Measurements from ENCODE around the gene MYH14. TPM values are rescaled to one million over a fixed set of nuclear protein-coding genes. Genes with fewer than 3 reads are reported as not detected.
A peak's percentile ranks its signal among the peaks of the same experiment; 100 is the strongest.

Gene MYH14
- total and polyA plus RNA-seq, 2 of the 13 experiments (the other 11 are each of a cell fraction or from before 2014, with no cell fraction given), result 5.5 to 5.8 TPM

- 0 out of 2 replicates have a peak, but pooled peaks have one; percentile 34 for TF ChIP-seq SIN3B (IDR thresholded peaks at IDR 0.05; ENCODE audit: low read length)
- peak; percentile 50 for TF ChIP-seq PHF20 (CRISPR knock-in tag; IDR thresholded peaks at IDR 0.05)
- peak; percentile 82 for TF ChIP-seq ZNF546 (CRISPR knock-in tag; conservative IDR thresholded peaks at IDR 0.05)
- TF ChIP-seq ZFYVE20 (CRISPR knock-in tag; IDR thresholded peaks at IDR 0.05; ENCODE audit: borderline replicate concordance, low read depth), result peak; percentile 86; the same call in 1 of the 2 replicates
- peak; percentile 90; the same call in 1 of the 2 replicates for TF ChIP-seq ZNF138 (CRISPR knock-in tag; IDR thresholded peaks at IDR 0.05; ENCODE audit: low read depth)
- TF ChIP-seq SP140L (CRISPR knock-in tag; IDR thresholded peaks at IDR 0.05; ENCODE audit: borderline replicate concordance), result peak; percentile 85; the same call in 1 of the 2 replicates
- peak; percentile 37; the same call in 1 of the 2 replicates for TF ChIP-seq ARNTL (CRISPR knock-in tag; IDR thresholded peaks at IDR 0.05)
- peak; percentile 83 for TF ChIP-seq ZNF331 (CRISPR knock-in tag; IDR thresholded peaks at IDR 0.05)
- TF ChIP-seq NR2F2 (IDR thresholded peaks at IDR 0.05; ENCODE audit: borderline replicate concordance, low read depth), result no peak
- TF ChIP-seq AFF4 (CRISPR knock-in tag; IDR thresholded peaks at IDR 0.05), result no peak
- no peak for TF ChIP-seq IRF1 (CRISPR knock-in tag; IDR thresholded peaks at IDR 0.05; ENCODE audit: low read depth)
- peak; percentile 99 for TF ChIP-seq KLF6 (CRISPR knock-in tag; IDR thresholded peaks at IDR 0.05)
- peak; percentile 52; the same call in 1 of the 2 replicates for TF ChIP-seq EED (CRISPR knock-in tag; IDR thresholded peaks at IDR 0.05)
- no peak for TF ChIP-seq GTF3A (CRISPR knock-in tag; conservative IDR thresholded peaks at IDR 0.05)
- TF ChIP-seq ZNF644 (CRISPR knock-in tag; IDR thresholded peaks at IDR 0.05; ENCODE audit: low read depth), result peak; percentile 67
- TF ChIP-seq ZNF512B (CRISPR knock-in tag; IDR thresholded peaks at IDR 0.05; ENCODE audit: borderline replicate concordance), result no peak
- TF ChIP-seq ETS1 (CRISPR knock-in tag; IDR thresholded peaks at IDR 0.05), result peak; percentile 89; the same call in 1 of the 2 replicates
- TF ChIP-seq KDM5B (CRISPR knock-in tag; IDR thresholded peaks at IDR 0.05; ENCODE audit: borderline replicate concordance), result peak; percentile 74; the same call in 1 of the 2 replicates
- peak; percentile 93 for TF ChIP-seq ZNF160 (CRISPR knock-in tag; IDR thresholded peaks at IDR 0.05)
- TF ChIP-seq XBP1 (CRISPR knock-in tag; IDR thresholded peaks at IDR 0.05), result no peak; the same call in 1 of the 2 replicates
- TF ChIP-seq ZNF792 (CRISPR knock-in tag; IDR thresholded peaks at IDR 0.05), result 0 out of 2 replicates have a peak, but pooled peaks have one; percentile 52
- peak; percentile 76 for TF ChIP-seq ZNF441 (CRISPR knock-in tag; IDR thresholded peaks at IDR 0.05; ENCODE audit: borderline replicate concordance)
These were observed 122.1 kb downstream of the MYH14 start (continued) for GRCh38 chr19:50325310-50326100.
